Vagina (tissue), 2 donors: ENCODE results near the gene HRCT1. TPM values are rescaled to one million over a fixed set of nuclear protein-coding genes. Genes with fewer than 3 reads are reported as not detected.
A peak's percentile ranks its signal among the peaks of the same experiment; 100 is the strongest.

Source experiments
- DNase-seq, 2 donors: peaks; one replicate each; pipeline ENCODE4 v3.0.0-alpha.2; 2017; ENCODE audit errors: extremely low spot score in 2 of 2
- H3K27ac ChIP-seq: fragments of 200-600 bp; sonication (generic); one replicate; pipeline ENCODE4 v1.5.1; 2019
- H3K27me3 ChIP-seq: fragments of 200-600 bp; sonication (generic); one replicate; pipeline ENCODE4 v1.5.1; 2019
- H3K36me3 ChIP-seq, 2 donors: fragments of 200-600 bp; sonication (generic); one replicate each; pipeline ENCODE4 v1.5.1; 2017 to 2019
- H3K4me1 ChIP-seq: fragments of 200-600 bp; sonication (generic); one replicate; pipeline ENCODE4 v1.5.1; 2019
- H3K4me3 ChIP-seq, 2 donors: fragments of 200-600 bp; sonication (generic); 1 replicate in 1 of 2; 2 replicates in 1 of 2; pipeline ENCODE4 v1.5.1; 2016 to 2019
- H3K9me3 ChIP-seq: fragments of 200-600 bp; sonication (generic); one replicate; pipeline ENCODE4 v1.5.1; 2019
- POLR2A ChIP-seq, 2 donors: fragments of 450-650 bp; IDR thresholded peaks; one replicate each; pipeline ENCODE4 v1.6.1; 2017; ENCODE audit warnings: antibody characterized with exemption in 2 of 2, mild to moderate bottlenecking in 2 of 2, moderate library complexity in 2 of 2
- POLR2AphosphoS5 ChIP-seq, 2 donors: sonication (generic); formaldehyde crosslinking; IDR thresholded peaks; one replicate each; pipeline ENCODE4 v1.9.0; 2017; ENCODE audit warnings: antibody characterized with exemption in 2 of 2, mild to moderate bottlenecking in 2 of 2, low read depth in 1 of 2; ENCODE audit not compliant: insufficient read depth in 1 of 2
- intact Hi-C: fragments of 100-400 bp; cut with DNase I; formaldehyde crosslinking; loops from one replicate; pipeline ENCODE4 v1.15.1; 2023
- total RNA-seq: library from RNA; depleted of rRNA; stranded (reverse); fragments of >200 nt; gene quantifications from one replicate; pipeline ENCODE4 v1.2.3, GENCODE V29; 2016
- TF ChIP-seq, protein P1 (sequence below), 3 experiments: fragments of 450-650 bp in 2 of 3; fragments of 200-600 bp in 1 of 3; sonication (generic) in 1 of 3; IDR thresholded peaks; one replicate each; pipeline ENCODE4 v1.5.1; 2017 to 2019; ENCODE audit warnings: antibody characterized with exemption in 3 of 3, mild to moderate bottlenecking in 2 of 3, moderate library complexity in 2 of 3

HRCT1 gene
- total RNA-seq, 1 donor from 2014 or later: 5.4 TPM

DNA sequence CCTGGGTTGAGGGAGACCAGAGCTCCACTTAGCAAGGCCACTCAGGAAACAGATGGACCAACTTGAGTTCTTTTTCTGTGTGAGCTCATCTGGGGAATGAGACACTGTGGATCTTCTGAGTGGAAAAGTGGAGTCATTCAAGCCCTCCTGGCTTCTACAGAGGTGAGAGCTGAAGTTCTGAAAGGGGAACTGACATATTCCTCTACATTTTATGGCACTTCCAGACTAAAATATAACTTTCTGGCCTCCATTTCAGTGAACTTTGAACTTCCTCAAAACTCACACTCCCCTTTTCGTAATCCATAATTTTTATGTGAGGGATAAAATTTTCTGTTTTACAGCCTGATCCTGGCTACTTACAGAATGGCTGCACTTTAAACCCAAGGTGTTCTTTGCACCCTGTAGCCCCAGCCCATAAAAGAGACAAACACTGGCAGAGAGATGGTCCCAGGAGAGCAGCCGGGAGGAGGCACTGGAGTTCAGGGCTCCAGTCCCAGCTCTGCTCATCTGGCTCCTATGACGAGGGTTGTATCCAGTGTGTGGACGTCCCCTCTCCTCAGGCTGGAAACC is 14.1 kb downstream of the HRCT1 start:
- no peak overlapping the region for H3K4me3 ChIP-seq
- DNase-seq: no peak
- intact Hi-C loops: no loop called here
- H3K9me3 ChIP-seq: no peaks in the 10 kb centered on the region
- H3K36me3 ChIP-seq: no peaks in the 10 kb centered on the region
- TF ChIP-seq POLR2A (IDR thresholded peaks at IDR 0.05): no peak
- TF ChIP-seq, protein P1, sequence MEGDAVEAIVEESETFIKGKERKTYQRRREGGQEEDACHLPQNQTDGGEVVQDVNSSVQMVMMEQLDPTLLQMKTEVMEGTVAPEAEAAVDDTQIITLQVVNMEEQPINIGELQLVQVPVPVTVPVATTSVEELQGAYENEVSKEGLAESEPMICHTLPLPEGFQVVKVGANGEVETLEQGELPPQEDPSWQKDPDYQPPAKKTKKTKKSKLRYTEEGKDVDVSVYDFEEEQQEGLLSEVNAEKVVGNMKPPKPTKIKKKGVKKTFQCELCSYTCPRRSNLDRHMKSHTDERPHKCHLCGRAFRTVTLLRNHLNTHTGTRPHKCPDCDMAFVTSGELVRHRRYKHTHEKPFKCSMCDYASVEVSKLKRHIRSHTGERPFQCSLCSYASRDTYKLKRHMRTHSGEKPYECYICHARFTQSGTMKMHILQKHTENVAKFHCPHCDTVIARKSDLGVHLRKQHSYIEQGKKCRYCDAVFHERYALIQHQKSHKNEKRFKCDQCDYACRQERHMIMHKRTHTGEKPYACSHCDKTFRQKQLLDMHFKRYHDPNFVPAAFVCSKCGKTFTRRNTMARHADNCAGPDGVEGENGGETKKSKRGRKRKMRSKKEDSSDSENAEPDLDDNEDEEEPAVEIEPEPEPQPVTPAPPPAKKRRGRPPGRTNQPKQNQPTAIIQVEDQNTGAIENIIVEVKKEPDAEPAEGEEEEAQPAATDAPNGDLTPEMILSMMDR (IDR thresholded peaks at IDR 0.05): no peak
- TF ChIP-seq POLR2AphosphoS5 (IDR thresholded peaks at IDR 0.05; ENCODE audit: insufficient read depth in 1 of 2, low read depth in 1 of 2): no peak
- H3K27ac ChIP-seq: peak overlapping the region; percentile 16
- H3K4me1 ChIP-seq: peaks cover 16% of the 10 kb centered on the region
- H3K27me3 ChIP-seq: no peaks in the 10 kb centered on the region

DNA sequence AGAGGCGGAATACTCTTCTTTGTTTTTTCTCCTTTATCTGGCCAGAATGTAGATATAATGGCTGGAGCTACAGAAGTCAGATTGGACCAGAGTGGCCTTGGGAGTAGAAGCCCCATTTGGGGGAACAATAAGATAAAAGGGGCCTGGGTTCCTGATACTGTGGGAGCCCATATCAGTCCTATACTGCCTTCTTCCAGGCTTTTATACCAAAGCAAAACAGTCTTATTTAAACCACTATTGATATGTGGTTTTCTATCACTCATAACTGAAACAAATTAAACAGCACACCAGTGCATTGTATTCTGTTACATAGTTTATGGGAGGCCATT is 17.6 kb downstream of the HRCT1 start:
- intact Hi-C loops: no loop called here
- Histone ChIP-seq H3K27me3 (no peaks in the 10 kb centered on the region), H3K4me3 (no peak overlapping the region), H3K4me1 (peaks cover 16% of the 10 kb centered on the region), H3K9me3 (no peaks in the 10 kb centered on the region), H3K27ac (peak overlapping the region; percentile 56), H3K36me3 (no peaks in the 10 kb centered on the region)
- no peak for TF ChIP-seq POLR2A (IDR thresholded peaks at IDR 0.05)
- TF ChIP-seq, protein P1 (IDR thresholded peaks at IDR 0.05): no peak
- no peak for TF ChIP-seq POLR2AphosphoS5 (IDR thresholded peaks at IDR 0.05; ENCODE audit: insufficient read depth in 1 of 2, low read depth in 1 of 2)
- DNase-seq: no peak

DNA sequence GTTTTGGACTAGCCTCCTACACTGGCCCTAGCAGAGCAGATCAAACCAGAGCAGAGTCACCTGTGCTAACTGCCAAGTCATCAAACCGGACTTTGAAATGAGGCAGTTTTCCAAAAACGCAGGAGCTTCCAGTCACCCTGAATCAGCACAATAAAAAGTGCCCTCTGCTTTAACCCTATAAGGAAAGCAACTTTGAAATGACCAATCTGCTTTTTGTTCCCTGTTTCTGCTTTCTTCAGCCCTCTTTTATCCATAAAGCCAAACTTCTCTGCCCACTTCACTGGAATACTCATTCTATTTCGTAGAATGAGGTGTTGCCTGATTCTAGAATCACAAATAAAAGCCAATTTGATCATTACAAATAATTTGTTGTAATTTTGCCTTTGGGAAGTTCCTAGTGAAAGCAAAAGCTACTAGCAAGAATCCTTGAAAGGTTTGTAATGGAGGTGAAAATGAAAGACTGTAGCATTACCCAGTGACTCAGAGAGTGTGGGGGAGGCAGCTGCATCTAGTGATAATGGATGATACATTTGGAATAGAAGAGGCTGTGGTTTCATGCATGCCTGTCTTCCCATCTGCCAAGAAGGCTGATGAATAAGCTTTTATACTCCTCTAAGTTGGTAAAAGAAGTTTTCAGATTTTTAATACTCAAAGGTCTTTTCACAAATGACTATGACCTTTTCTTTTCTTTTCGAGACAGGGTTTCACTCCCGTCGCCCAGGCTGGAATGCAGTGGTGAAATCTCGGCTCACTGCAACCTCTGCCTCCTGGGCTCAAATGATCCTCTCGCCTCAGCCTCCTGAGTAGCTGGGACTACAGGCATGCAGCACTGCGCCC is 18.1 kb downstream of the HRCT1 start:
- TF ChIP-seq POLR2AphosphoS5 (IDR thresholded peaks at IDR 0.05; ENCODE audit: insufficient read depth in 1 of 2, low read depth in 1 of 2) (peak in 1 of 2 donors; percentile 24), POLR2A (IDR thresholded peaks at IDR 0.05) (no peak)
- Histone ChIP-seq H3K4me3 (no peak overlapping the region), H3K9me3 (no peaks in the 10 kb centered on the region), H3K4me1 (peaks cover 16% of the 10 kb centered on the region), H3K27ac (peak overlapping the region; percentile 56), H3K27me3 (no peaks in the 10 kb centered on the region), H3K36me3 (no peaks in the 10 kb centered on the region)
- intact Hi-C loops: no loop called here
- DNase-seq: no peak

DNA sequence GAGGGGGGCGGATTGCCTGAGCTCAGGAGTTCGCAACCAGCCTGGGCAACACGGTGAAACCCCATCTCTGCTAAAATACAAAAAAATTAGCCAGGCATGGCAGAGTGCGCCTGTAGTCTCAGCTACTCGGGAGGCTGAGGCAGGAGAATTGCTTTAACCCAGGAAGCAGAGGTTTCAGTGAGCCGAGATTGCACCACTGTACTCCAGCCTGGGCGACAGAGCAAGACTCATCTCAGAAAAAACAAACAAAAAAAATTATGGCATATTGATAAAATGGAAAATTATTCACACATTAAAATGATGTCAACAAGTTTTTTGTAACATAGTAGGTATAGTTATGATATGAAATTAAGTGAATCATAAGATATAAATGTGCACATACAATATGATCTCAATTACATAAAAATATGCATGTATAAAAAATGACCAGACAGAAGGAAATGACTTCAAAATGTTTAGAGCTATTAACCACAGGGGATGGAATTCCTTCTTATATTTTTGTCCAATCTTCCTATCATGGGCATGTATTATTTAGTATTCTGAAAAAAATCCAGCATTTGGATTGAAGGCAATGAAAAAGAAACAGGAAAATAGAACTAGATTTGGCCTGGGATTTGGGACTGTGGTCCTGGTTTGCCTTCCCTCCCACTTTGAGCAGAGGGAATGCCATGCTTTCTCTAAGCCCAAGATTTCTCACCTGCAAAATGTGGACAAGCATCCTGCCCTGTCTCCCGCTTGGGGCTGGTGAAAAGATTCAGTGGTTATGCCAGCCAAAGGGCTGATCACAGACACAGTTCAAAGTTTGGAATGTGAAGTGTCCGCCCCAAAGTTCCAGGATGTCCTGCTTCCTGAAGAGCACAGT is 22.8 kb downstream of the HRCT1 start:
- intact Hi-C loops: no loop called here
- Histone ChIP-seq H3K4me1 (peaks cover 11% of the 10 kb centered on the region), H3K9me3 (no peaks in the 10 kb centered on the region), H3K36me3 (no peaks in the 10 kb centered on the region), H3K27me3 (no peaks in the 10 kb centered on the region), H3K4me3 (no peak overlapping the region), H3K27ac (no peak overlapping the region)
- no peak for DNase-seq
- TF ChIP-seq POLR2AphosphoS5 (IDR thresholded peaks at IDR 0.05; ENCODE audit: insufficient read depth in 1 of 2, low read depth in 1 of 2): no peak
- no peak for TF ChIP-seq POLR2A (IDR thresholded peaks at IDR 0.05)
- TF ChIP-seq, protein P1 (IDR thresholded peaks at IDR 0.05): no peak

DNA sequence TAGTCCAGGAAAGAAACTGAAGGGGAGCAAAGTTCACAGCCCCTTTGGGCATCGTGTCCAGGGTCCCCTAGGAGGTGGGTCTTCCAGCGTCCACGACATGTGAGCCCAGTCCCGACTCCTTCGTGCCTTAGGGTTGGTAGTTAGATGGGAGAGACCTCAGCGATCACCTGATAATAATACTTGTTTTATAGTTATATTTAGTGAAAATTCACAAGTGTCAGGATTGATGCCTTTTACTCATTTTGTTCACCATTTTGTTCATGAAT is 23.4 kb downstream of the HRCT1 start:
- TF ChIP-seq POLR2A (IDR thresholded peaks at IDR 0.05): no peak
- intact Hi-C loops: no loop called here
- DNase-seq: no peak
- peaks cover 6% of the 10 kb centered on the region for H3K4me1 ChIP-seq
- H3K4me3 ChIP-seq: no peak overlapping the region
- H3K9me3 ChIP-seq: no peaks in the 10 kb centered on the region
- no peak overlapping the region for H3K27ac ChIP-seq
- H3K27me3 ChIP-seq: no peaks in the 10 kb centered on the region
- H3K36me3 ChIP-seq: no peaks in the 10 kb centered on the region
